Measurements from ENCODE around the gene CHN1.

Gene CHN1

DNA sequence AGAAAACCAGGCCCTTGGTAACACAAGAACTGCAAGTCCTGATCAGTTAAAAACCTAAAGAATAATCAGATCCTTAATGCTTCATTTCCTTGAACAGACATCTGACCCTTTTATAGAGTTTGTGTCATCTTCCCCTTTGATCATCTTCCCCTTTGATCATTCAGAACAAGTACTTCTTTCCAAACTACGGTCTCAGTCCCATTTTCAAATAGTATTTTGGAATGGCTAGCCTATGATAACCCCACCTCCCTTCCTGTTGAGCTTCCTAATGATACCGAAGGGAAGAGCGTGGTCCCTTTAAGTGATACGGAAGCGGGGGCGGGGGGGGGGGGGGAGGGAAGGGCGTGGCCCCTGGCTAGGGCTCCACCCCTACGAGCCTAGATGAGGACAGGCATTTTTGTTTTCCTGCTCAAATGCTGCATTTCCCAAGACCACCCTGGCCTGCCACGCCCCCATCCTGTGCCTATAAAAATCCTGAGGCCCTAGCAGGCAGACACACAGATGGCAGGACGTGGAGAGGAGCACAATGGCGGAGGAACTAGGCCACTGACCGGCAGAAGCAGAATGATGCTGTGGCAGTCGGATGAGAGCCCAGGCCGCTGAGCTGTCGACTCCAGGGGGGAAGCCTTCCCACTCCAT lies 216.8 kb downstream of the CHN1 start:
- DNase-seq (ENCODE audit: low read depth in 4 of 4, low spot score in 1 of 4), result no peak

DNA sequence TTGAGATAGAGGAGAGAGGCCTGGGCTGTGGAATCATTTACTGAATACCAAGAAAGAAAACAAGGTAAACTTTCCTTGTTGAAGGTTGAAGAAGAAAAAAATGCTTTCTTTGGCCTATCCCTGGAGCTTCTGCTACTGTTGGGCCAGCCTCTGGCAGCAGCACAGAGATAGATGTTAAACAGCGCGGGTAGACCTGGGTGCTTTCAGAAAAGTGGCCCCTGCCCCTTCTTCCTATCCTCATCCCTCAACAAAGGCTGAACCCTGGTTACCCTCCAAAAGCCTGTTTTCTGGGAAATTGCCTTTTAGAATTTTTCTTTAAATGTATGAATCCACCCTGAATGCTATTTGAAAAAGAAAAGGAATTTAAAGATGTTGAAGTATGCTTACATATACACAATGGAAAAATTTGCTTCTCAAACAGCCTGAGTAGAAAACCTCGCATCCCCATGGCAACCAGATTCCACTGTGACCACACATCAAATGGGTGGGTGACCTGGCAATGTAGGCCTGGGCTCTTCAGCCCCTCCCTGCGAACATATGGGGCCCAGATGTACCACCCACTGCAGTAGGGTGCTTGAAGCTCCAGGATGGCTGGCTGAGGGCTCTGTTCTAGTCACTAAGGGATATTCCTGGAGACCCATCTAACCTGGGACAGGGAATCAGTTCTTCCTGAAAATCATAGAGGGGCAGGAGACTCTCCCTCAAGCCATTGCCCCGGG lies 217.5 kb downstream of the CHN1 start:
- no peak for DNase-seq (ENCODE audit: low read depth in 4 of 4, low spot score in 1 of 4)

DNA sequence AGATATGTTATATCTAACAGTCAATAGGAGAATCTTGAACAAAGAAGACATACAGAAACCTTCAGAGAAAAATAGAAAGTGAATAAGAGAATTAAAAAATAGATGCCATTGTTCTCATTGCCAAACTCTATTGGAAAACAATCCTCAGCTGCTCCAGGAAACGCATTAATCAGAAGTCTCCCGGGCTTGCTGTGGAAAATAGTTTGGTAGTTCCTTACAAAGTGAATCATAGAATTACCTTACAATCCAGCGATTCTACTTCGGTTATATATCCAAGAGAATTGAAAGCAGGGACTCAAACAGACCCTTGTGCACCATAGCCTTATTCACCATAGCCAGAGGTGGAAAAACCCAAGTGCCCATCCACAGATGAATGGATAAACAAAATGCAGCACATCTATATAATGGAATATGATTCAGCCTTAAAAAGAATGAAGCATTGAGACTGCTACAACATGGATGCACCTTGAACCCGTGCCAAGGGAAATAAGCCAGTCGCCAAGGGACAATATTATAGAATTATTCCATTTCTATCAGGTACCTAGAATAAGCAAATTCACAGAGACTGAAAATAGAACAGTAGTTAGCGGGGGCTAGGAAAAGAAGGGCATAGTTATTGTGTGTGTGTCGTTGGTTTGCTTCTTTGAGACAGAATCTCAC lies 219.0 kb downstream of the CHN1 start:
- no peak for DNase-seq (ENCODE audit: low read depth in 4 of 4, low spot score in 1 of 4)

DNA sequence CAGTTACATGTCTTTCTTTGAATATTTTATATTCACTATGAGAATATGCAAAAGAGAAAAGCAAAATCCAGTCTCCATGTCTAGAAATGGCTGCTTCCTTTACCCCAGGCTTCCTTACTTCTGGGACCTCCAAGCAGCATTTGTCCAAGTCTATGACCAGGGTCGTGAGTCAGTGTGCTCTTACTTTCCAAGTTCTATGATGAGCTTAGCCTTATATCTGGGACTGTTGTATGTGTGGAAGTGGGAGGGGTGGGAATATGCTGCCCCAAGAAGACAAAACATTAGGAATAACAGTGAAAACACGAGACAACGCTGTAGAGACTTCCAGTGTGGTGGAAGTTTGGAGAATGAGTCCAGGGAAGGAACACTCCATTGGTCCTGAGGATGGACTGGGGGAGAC lies 219.7 kb downstream of the CHN1 start:
- DNase-seq (ENCODE audit: low read depth in 4 of 4, low spot score in 1 of 4), result no peak

DNA sequence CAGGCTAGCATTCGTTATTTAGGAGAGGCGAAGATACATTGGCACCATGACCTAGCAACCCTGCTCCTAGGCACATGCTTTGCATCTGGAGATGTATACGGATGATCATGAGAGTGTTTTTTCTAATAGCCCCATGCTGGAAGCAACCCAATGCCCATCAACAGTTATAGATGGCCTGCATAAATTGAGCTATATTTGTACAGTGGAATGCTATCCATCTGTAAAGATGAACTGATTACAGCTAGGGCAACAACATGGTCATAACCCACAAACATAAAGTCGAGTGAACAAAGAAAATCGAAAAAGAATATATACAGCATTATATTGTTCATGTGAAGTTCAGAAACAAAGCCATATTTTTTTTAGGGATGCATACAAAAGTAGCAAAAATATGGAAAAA lies 220.3 kb downstream of the CHN1 start:
- DNase-seq (ENCODE audit: low read depth in 4 of 4, low spot score in 1 of 4), result no peak

DNA sequence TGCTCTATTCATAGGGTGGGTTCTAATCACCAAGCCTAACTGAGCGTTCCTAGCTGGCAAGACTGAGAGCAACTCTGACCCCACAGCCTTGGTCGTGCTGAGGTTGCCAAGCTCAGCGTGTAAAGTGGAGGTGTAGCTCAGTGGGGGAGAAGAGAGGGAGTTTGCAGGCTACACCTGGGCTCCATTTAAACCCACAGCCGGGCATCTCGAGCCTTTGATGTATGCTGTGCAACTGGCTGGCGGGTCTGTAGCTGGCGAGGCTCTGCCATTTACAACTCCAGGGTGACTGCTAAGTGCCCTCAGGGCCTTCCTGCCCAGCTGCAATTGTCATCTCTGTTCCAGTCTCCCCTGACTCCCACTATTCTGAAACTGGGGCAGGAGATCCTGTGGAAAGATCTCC lies 220.9 kb downstream of the CHN1 start:
- no peak for DNase-seq (ENCODE audit: low read depth in 4 of 4, low spot score in 1 of 4)

DNA sequence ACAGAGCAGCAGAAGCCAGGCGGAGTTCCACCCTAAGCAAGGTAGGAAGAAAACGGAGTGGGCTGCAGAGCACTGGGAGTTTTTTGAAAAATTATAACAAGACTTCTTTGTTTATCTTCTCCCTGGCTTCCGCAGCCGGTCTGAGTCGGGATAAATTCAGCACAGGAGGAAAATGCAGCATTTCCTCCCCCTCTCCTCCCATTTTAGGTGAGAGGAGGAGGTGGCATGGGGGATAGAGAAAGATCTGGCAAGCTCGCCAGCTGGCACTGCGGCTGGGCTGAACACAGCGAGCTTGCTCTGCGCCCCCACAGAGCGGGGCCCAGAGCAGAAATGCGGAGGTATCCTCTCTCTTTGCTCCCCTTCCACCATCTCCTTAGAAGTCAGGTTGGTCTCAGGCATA lies 223.2 kb downstream of the CHN1 start:
- DNase-seq (ENCODE audit: low read depth in 4 of 4, low spot score in 1 of 4), result no peak

DNA sequence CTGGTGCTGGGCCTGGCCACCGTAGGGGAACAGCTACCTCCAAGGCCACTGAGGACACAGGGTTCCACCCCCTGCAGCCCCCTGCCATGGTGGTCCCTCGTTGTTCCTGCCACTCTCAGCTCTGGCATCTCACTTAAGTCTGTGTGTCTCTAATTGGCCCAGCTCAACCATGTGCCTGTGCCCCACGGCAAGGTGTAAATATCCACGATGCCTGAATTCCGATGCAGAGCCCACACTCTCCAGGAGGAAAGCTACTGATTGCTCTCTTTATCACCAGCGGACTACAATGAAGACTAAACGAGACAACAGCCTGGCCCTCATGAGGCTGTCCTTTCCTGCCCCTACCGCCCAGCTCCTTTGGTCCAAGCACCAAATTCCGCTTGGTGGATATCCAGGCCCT lies 223.9 kb downstream of the CHN1 start:
- no peak for DNase-seq (ENCODE audit: low read depth in 4 of 4, low spot score in 1 of 4)

DNA sequence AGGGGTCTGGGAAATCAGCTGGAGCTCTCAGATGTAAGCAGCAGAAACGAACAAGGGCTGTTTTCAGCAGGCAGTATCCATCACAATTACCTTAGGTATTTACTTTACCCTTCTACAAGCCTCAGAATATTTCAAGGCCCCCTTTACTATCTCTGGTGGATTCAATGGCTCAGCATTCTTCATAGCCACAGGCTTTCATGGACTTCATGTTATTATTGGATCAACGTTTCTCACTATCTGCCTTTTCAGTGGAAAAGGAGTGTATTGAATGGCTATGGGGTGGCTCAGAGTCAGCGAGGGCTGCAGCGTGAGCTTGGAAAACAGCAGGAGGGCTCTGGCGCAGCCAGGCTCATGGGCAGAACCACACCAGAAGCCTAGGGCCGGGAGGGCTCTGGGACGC lies 224.3 kb downstream of the CHN1 start:
- no peak for DNase-seq (ENCODE audit: low read depth in 4 of 4, low spot score in 1 of 4)

DNA sequence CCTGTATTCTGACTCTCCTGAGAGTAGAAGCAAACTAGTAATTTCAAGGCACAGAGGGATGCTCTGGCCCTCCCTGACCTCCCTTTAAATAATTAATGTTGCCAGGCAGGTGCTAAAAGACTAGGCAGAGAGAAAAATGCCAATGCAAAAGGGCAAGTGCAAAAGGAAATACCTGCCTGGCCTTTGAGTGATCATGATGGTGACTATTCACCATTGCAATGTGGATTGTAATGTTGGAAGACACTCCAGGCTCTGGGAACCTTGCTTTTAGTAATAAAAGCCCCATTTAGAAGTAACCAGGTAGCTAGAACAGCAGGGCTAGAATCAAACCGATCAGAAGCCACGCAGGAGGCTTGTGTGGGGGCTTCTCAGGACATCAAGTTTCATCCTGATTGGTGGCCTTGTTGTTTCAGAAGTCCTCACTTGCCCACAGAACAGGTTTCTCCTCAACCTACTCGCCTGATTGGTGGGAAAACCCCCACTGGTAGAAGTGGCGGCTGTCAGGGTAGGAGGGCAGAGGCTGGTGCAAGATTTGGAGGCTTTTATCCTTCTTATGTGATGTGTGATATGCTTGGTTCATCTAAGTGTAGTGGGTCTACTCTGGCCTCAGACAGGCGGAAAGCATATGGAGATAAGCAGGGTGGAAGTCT lies 224.9 kb downstream of the CHN1 start:
- no peak for DNase-seq (ENCODE audit: low read depth in 4 of 4, low spot score in 1 of 4)

DNA sequence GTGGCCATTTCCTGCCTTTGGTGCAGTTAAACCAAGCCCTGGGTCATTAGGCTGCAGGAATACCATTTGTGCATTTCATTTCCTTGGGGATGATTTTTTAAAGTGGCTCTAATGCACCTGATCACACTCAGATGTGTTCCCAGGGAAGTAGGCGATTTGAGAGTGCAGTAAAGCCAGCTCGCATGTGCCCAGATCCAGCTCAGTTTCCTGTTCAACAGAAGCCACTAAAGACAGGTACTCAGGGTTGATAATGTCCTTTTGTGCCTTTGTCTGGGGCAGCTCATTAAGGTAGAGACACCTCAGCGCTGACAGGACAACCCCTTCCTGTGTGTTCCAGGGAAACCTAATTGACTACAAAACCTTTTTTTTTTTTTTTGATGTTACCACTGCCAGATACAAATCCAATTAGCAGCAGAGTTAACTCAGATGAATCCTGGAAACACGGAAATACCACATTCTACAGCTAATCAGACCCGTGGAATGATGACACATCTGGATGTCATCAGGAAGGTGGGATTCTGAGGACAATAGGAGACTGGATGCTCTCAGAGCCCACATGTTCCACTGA lies 225.7 kb downstream of the CHN1 start:
- no peak for DNase-seq (ENCODE audit: low read depth in 4 of 4, low spot score in 1 of 4)

DNA sequence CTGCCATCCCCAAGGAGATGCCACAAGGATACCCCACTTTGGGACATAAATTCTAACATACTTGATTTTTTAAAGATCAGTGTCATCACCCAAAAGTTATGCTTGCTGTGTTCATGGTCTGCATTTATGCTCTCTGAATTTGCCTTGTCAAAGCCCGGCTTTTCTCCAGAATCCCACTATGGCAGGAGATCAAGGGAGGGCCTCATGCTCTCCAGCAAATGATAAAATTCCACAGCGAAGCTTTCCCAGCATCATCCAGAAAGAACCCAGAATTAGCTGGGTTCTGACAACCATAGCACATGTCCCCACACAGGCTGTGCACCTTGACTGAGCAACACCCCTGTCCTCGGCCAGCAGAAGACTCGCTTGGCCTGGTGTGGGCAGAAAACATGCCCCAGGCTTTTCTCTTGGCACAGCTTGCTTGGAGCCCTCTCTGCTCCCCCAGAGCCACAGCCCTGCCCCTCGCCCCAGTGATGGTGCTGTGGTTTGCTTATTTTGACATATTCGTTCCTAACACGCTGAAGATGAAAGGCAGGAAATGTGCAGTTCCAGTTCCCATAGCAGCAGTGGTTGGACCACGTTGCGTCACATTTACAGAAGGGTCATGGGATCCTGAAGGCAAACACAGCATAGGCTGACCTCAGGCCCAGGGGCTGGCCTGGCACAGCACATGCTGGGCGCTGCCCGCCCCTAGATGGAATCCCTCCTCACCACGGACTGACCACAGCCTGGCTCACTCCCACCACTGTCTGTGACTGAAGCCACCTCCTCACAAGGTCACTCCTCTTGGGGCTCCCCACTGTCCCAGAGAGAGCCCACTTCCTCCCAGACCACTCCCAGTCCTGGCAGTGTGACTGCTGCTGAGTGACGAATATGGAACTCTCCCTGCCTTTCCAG lies 226.8 kb downstream of the CHN1 start:
- peak in 3 of 4 experiments; percentile 23 to 43 (median 28) for DNase-seq (ENCODE audit: low read depth in 4 of 4, low spot score in 1 of 4)

DNA sequence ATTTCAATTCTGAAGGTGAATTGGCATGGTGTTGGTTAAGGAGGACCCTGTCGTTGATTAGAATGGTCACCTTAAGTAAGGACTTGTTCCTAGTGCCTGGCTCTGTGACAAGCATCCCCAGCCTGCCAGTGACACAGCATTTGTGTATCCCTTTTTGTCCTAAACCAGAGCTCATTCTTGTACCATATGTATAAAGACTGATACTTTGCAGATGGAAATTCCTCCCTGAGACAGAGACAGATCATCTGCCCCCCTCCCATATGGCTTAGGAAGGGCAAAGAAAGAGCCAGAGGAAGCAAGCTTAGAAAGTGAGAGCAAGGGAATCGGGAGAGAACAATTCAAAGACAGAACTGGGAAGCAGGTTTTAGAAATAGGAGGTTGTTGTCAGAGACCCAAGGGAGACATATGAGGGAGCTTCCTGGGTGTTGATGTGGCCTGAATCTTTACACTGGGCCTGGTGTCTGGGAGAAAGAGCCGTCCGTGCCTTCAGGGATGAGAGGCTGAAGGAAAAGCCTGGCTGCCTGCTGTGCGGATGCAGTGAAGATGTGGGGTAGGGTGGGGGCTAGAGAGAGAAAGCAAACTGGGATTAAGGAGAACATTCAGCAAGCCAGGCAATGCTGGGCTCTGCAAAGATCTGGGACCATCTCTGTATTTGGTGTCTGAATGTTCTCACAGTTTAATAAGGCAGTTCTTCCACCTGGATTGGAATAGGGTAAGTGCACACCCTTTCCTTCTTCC lies 227.7 kb downstream of the CHN1 start:
- no peak for DNase-seq (ENCODE audit: low read depth in 4 of 4, low spot score in 1 of 4)

DNA sequence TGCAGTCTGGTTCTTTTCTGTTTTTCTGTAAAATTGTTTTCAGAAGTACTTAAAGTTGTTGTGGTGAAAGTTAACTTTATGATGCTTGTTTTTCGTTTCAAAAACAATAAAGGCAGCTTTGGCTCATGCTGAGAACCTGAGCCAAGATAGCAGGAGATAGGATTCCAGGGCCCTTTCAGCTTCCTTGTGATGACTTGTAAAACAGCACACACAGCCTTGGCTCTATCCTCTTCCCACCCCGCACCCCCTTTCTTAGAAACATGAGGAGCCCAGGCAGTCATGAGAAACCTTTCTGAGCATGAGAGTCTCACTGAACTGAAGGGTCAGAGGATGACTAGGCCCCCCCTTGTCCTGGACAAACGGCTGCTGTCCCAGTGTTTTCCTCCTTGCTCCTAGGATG lies 228.5 kb downstream of the CHN1 start:
- DNase-seq (ENCODE audit: low read depth in 4 of 4, low spot score in 1 of 4), result no peak

DNA sequence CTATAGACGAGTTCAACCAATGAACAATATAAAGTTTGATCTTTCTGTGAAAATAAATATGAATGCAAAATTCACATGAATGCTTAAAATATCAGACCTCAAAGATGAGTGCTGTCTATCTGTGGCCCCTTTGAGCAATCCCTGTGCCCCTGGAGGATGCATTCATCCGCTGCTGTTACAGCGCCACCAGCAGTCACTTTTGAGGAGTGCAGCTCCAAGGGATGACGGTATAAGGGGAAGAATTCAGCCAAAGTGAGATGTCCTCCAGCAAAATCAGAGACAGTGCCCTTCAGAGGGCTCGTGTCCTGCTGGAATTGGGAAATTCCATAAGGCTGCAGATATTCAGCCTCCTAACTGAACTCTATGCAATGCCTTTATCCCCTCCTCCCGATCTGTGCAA lies 229.0 kb downstream of the CHN1 start:
- no peak for DNase-seq (ENCODE audit: low read depth in 4 of 4, low spot score in 1 of 4)

DNA sequence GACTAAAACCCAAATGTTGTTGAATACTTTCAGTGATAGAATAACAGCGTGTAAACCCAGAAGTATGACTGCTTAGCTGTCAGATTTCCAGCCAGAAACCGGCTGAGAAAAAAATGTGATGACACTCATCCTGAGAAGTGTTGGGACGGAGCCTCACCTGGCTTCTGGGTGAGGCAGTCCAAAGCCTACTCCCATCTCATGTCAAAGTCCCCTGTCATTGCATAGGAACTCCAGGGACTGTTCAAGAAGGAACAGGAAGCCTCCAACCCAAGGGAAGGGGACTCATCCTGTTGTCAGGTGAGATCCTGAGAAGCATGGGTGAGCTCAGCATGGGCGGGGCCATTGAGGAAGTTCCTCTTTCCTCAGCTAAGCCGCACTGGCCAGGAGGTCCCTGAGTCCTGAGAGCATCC lies 229.6 kb downstream of the CHN1 start:
- no peak for DNase-seq (ENCODE audit: low read depth in 4 of 4, low spot score in 1 of 4)

DNA sequence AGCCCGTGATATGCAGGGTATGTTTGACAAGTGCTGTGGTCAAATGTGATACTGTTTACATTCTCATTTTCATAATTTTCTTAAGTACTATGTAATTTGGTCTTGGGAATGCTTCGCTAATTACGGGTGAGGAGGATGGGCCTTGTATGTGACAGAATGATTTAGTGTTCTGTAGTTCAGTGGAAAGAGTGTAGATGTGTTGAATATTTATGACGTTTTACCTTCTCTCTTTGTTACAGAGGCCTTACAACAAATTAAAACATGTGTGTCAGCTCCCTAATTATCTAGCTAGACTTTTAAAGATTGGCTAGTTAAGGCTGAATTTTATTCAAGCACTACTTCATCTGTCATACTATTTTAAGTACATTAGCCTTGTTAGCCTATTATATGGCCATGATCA lies 230.3 kb downstream of the CHN1 start:
- no peak for DNase-seq (ENCODE audit: low read depth in 4 of 4, low spot score in 1 of 4)

DNA sequence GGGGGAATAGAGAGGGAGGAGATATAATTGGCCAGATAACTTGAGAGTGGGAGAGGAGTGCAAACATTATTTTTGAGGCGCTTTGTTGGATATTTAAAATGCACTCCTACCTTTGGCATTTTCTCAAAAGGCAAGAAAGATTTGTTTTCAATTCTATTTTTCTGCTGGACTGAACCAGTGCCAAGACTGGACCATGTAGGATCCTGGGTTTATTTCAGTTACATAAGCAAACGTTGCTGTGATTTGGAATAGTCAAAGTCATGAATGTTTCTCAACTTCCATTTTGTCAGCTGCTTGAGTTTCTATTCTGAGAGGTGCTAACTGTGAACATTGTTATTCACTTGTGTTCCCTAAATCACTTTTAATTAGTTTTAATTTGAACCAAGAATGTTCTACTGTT lies 232.0 kb downstream of the CHN1 start:
- no peak for DNase-seq (ENCODE audit: low read depth in 4 of 4, low spot score in 1 of 4)

DNA sequence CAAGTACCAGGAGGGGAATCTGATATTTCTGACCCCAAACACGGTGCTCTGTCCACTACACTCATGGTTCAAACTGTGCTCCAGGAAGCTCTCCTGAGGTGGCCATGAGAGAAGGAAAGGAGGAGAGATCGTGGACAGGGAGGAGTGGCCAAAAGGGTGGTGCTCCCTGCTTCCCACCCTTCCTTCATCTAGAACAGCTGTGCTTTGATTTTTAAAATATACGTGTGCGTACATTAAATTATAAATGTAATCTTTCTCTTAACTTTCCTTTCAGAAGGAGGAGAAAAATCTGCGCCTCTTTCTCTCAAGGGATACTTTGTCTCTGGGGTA lies 232.7 kb downstream of the CHN1 start:
- no peak for DNase-seq (ENCODE audit: low read depth in 4 of 4, low spot score in 1 of 4)

Data from stimulated activated CD4-positive, alpha-beta T cell treated with anti-CD3 and anti-CD28 coated beads, Interleukin-1b, Interleukin-23, amount 100 ng/mL, for 24 hours (primary cell).